NCI-H446 treated with DMSO at 0.1 percent for 48 hours (cell line): ENCODE results near the gene NDRG4.

Experiments used
- DNase-seq: peaks from one replicate; lab custom pipeline; 2025; lab: John Stamatoyannopoulos, UW

Gene NDRG4

DNA sequence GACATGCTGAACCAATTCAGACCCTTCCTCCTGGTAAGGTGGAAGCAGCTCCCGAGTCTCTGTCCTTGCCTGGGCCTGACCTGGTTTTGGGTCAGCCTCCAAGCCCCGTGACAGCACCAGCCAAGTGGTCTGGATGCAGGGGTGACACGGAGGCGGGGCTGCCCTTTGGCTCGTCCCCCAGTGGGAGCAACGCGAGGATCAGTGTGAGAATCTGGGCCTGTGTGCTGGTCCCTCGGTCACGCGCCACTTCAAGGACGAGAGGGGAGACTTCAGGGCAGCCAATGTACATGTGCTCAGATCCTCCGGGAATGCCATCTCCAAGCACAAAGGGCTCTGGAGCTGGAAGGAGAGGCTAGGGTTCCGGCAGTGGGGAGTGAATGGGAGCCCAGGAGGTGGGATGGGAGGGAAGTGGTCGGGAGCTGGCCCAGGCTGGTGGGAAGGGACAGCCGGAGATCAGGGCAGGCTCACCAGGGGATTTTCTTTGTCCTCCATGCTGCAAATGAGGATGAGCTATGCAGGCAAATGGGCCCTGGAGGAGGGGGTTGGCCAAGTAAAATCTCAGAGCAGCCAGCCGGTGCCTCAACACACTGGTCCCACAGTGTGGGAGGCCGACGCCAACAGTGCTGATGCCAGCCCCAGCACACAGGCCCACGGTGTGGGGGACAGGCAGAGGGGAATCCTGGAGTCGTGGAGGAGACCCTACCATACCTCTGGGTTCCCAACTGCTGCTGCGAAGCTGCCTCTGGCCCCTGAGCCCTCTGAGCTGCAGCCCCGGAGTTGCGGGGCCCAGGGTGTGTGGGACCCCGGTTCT lies 4.2 kb upstream of the NDRG4 start:
- no peak for DNase-seq

DNA sequence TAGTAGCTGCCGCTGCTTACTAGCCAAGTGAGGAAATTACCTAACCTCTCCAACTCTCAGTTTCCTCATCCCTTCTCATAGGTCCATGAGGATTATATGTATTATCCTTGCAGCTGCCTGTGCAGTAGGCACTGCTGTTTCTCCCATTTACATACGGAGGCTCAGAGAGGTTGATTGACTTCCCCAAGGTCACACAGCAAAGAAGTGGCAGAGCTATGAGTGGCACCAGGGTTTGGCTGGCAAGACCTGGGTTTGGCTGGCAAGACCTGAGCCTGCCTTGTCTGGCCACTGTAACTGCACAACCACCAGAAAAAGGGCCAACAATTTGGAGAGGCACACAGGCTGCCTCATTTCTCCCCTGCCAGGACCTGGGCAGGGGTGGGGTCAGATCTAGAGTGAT lies 2.5 kb upstream of the NDRG4 start:
- DNase-seq = no peak

DNA sequence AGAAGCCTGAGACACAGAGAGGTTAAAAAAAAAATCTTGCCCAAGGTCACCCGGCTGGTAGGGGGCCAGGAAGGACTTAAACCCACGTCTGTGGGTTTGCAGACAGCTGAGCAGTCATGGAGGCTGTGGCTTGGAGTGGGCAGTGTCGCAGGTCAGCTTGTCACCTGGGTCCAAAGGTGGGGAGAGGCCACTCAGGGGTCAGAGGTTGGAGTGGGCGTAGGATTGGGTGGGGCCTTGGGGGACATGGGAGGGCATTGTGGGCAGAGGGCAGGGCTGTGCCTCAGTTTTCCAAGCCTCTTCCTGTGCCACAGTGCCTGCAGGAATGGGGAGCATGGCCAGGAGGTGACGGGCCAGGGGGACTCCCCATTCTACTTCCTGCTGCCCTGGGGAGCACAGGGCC lies 2.0 kb upstream of the NDRG4 start:
- no peak for DNase-seq

- no peak for DNase-seq
These were observed 1.4 kb upstream of the NDRG4 start for GRCh38 chr16:58498341-58499091.

DNA sequence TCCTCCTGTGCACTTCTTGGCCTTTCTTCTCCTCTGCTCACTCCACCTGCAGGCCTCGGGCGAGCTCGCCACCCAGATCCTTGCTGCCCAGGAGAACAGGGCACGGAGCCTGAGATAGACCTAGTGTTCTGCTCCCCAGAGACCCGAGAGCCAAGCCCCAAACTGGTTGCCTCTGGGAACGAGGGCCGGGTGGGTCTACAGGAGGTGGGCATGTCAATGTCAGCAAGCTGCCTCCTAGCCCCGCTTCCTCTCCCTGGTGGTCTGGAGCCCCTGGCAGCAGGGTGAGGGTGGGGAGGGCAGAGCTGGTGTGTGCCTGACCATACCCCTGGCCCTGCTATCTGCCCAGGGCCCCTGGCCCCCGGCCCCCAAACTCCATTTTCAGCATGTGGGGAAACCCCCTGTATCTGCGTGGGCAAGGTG lies 841 bp upstream of the NDRG4 start:
- no peak for DNase-seq

GRCh38 chr16:58500430-58501241 lies 693 bp downstream of the NDRG4 start:
- no peak for DNase-seq

DNA sequence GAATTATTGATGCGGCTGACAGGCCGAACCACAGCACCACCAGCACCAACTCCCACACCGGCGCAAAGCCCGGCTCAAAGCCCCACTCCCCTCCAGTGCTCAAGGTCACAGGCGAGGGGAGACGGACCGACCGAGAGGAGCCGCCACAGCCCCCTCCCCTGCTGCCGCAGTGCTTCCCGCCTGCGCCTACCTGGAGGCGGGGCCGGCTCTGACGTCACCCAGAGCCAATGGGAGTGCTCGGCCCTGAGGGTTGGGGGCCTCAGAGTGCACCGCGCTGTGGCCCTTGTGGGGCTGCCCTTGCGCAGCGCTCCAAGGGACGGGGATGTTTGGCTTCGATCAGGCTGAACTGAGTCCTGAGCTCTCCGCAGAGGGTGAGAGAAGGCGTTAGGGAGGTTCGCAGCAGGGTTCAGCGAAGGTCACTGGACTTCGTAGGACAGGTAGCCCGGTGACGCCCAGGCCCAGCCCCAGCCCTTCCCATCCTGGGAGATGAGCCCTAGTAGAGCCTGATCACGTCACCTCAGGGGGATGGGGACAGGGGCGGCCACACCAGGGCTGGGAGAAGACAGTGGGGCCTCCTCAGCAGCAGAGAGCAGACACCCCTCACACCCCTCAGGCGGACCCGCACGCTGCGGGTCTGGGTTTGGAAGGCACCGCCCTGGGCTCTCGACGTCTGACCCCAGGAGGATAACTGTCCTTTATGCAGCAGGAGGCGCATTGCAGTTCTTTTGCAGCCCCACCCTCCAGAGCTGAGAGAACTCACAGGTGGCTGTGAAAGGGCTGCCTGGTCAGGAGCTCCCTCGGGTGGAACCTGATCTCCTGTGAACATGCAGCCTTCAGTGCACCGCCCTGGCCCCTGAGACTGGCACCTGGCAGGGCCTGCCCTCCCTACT lies 1.5 kb downstream of the NDRG4 start:
- DNase-seq = no peak

DNA sequence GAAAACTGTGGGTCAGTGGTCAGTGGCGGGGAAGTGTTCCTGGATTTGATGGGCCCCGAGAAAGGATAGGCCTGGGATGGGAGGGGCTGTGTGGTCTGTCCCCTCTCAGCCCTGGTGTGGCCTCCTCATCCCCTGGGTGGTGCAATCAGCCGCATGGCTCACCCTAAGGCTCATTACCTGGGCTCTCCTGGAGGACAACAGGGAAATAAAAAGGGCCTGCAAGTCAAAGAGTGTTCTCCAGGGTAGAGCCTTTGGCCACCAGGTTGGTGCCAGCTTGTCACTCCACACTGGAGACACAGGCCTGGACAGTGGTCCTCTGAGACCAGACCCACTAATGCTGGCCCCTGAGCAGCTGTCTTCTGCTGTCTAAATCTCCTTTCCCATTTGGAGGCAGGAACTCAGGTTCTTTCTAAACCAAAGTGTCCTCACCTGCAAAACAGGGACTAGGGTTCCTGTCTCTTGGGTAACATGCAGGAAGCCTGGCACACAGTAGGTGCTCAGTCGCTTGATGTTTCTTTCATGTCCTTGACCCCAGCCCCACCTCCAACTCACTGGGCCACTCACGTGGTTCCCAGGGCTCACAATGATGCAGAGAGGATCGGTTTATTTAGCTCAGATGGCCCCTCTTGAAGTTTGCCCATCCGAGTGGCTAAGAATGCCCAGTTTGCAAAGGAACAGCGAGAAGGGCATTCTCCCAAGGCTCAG lies 2.4 kb downstream of the NDRG4 start:
- no peak for DNase-seq

GRCh38 chr16:58503166-58503862 lies 3.4 kb downstream of the NDRG4 start:
- no peak for DNase-seq

GRCh38 chr16:58503863-58504688 lies 4.1 kb downstream of the NDRG4 start:
- DNase-seq = no peak

- no peak for DNase-seq
These were observed 6.6 kb downstream of the NDRG4 start for GRCh38 chr16:58506241-58507194.

DNA sequence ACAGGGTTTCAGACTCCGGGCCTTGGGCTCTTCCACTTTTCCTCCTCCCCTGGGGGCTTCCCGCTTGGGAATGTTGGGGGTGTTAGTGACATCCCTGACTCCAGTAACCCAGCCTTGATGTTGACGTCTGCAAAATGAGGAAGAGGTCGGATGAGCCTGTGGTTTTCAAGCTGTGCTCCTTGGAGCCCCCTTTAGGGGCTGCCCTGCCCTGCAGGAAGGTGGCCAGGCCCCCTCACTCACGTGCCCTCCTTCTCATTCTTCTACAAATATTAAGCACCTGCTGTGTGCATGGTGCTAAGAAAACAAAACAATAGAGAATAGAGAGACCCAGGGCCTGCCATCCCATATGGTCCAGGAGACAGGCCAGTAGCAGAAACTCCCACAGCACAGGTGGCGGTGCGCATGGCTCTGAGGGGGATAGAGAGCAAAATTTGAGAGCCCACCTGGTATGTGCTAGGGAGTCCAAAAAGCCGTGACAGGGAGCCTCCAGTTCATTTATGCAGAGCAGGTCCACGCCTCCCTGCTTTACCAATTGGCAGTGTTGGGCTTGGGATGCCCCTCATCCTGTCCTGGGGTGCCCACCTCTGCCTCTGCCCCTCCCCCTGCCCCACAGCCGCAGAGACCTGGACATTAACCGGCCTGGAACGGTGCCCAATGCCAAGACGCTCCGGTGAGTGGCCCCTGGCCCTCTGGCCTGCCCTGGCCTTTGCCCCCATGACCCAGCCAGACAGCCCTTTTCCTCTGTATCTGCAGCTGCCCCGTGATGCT lies 7.4 kb downstream of the NDRG4 start:
- DNase-seq = no peak

DNA sequence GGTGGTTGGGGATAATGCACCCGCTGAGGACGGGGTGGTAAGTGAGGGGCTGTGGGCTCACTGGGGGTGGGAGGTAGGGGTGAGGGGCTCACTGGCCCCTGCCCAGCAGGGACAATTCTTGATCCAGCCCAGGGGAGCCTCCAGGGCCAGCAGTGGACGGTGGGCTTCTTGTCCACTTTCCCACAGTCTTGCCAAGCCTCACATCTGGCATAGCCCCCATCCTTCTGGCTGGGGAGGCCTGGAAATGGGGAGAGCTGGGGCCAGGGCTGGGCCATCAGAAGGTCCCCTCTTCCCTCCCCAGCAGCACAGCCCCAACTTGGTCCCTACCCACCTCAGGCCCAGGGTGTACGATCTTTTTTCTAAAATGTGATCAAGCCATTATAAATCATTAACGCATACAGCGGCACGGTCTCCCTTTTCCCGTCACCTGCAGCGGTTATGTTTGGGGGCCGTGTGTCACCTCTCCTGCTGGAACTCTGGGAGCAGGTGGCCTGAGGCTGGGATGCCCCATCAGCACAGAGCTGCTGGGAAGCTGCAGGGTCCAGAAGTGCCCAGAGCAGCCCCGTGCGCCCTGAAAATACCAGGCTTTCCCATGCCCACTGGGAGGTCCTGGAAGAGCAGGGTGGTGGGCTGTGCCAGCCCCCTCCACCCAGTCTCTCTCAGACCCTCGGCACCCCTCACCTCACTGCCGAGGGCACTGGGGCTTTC lies 8.2 kb downstream of the NDRG4 start:
- DNase-seq = no peak

DNA sequence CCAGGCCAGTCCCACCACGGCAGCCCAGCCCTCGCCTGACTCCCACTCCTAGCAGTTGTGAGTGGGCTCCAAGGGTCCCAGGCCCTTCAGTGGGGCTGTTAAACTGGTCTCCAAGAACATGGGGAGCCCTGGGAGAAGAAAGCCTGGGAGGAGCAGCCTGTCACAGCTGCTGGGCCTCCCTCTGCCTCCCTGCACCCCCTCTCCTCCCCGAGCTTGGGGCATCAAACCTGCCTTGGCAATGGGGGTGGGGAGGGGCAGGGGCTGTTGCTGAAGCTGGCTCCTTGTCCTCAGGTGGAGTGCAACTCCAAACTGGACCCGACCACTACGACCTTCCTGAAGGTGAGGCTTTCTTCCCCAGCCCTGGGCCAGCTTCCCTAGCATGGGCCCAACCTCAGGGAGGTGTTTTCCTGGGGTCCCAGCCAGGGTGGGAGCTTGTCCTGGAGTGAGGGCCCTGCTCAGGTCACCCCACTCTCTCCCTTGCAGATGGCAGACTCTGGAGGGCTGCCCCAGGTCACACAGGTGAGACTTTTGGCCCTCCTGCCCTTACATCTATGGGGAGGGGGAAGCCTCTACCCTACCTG lies 8.8 kb downstream of the NDRG4 start:
- no peak for DNase-seq

DNA sequence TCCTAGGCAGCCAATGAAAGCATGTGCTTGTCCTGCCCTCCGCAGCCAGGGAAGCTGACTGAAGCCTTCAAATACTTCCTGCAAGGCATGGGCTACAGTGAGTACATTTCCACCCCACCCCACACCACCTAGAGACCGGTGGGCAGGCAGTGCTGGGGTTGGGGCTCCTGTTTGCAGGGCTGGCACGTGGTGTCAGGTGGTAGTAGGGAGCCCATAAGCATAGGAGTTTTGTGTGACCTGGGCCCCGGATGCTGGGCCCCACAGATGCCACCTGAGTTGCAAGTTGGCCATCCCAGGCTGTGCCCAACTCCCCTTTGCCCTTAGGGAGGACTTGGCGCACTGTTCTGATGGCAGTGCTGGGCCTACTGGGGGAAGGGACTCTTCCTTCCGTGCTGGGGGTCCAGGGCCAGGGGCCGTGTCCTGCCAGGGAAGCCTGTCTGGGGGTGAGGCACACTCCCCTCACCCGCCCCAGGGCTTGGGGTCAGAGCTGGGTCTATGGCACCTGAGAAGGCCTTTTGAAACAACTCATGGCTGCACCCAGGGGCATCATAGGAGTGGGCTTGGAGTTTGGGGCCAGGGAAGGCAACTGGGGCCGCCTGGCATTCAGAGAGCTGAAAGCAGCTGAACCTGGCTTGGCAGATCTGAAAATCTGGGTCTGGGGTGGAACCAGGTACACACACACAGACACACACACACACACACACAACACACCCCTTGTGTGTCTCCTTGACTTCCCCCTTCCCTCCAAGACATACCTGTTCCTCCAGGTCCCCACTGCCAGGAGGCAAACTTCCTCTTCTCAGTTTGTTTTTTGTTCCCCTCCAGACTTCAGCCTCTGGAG lies 9.5 kb downstream of the NDRG4 start:
- DNase-seq = no peak
